HCT116 (cell line): ENCODE data around the gene CHST8. TPM values are rescaled to one million over a fixed set of nuclear protein-coding genes. Genes with fewer than 3 reads are reported as not detected.

Experiments
- ATAC-seq: fragments of 200-7000 bp; cut with Tn5 transposase; 2 replicates; pipeline ENCODE4 v1.9.1; 2020; ENCODE audit warnings: mild to moderate bottlenecking, moderate library complexity
- BruUV-seq: library from RNA; stranded (reverse); fragments of 400-500 nt; replicated peaks from 2 replicates; lab custom pipeline; 2021; lab: Mats Ljungman, UMichigan
- CTCF ChIA-PET: fragments of 300-600 bp; sonication (Branson Sonifier 250); formaldehyde crosslinking; loops from one replicate; lab custom pipeline; 2021; ENCODE audit warnings: antibody characterized with exemption; lab: Charles Lee
- POLR2A ChIA-PET: fragments of 300-600, 350-600 bp; sonication (Branson Sonifier 250); formaldehyde crosslinking; loops from one replicate; lab custom pipeline; 2021; ENCODE audit warnings: antibody characterized with exemption; lab: Charles Lee
- RAD21 ChIA-PET, 2 experiments: fragments of 300-600 bp; sonication (Branson Sonifier 250); formaldehyde crosslinking; loops; one replicate each; lab custom pipeline; 2023; ENCODE audit warnings: low total read pairs in 2 of 2; ENCODE audit not compliant: uncharacterized antibody in 2 of 2, unreplicated experiment in 2 of 2, low non-redundant PET in 1 of 2; lab: Charles Lee
- DNase-seq: peaks from one replicate; pipeline ENCODE4 v3.0.0-alpha.2; 2010; ENCODE audit warnings: low read depth, low spot score
- H2AFZ ChIP-seq: fragments of 200-600 bp; shearing (Covaris generic), sonication (generic); 2 replicates; pipeline ENCODE4 v1.6.1; 2017; ENCODE audit warnings: low read depth, mixed run types, mixed read lengths, antibody characterized with exemption, low read length; ENCODE audit not compliant: poor library complexity, severe bottlenecking
- H3K27ac ChIP-seq: 2 replicates; pipeline ENCODE4 v1.5.1; 2012; ENCODE audit warnings: low read depth, low read length
- H3K27me3 ChIP-seq: fragments of 200-600 bp; sonication (generic); 2 replicates; pipeline ENCODE4 v1.6.1; 2016; ENCODE audit warnings: mixed run types, low read length, mixed read lengths; ENCODE audit not compliant: insufficient read depth
- H3K36me3 ChIP-seq, 2 experiments: fragments of 200-500 bp in 1 of 2; fragments of 200-600 bp in 1 of 2; sonication (Bioruptor generic) in 1 of 2; sonication (generic) in 1 of 2; 2 replicates each; pipeline versions ENCODE4 v1.5.1 to v1.6.1; 2014 to 2016; ENCODE audit warnings: low read length in 2 of 2, inconsistent platforms in 1 of 2, mixed read lengths in 1 of 2, mixed run types in 1 of 2; ENCODE audit not compliant: insufficient read depth in 2 of 2, control insufficient read depth in 1 of 2
- H3K4me1 ChIP-seq, 2 experiments: fragments of 200-600 bp in 1 of 2; sonication (generic) in 1 of 2; 2 replicates each; pipeline versions ENCODE4 v1.5.1 to v1.6.1; 2012 to 2017; ENCODE audit warnings: low read length in 2 of 2, inconsistent platforms in 1 of 2, mild to moderate bottlenecking in 1 of 2, mixed read lengths in 1 of 2, mixed run types in 1 of 2, moderate library complexity in 1 of 2; ENCODE audit not compliant: insufficient read depth in 2 of 2, control insufficient read depth in 1 of 2
- H3K4me2 ChIP-seq: fragments of 200-600 bp; sonication (generic); 2 replicates; pipeline ENCODE4 v1.6.1; 2017; ENCODE audit warnings: mixed run types, low read length, mixed read lengths
- H3K4me3 ChIP-seq, 2 experiments: fragments of 200-600 bp in 1 of 2; sonication (generic) in 1 of 2; replicated peaks in 1 of 2; 2 replicates each; pipeline ENCODE4 v1.5.1; 2011 to 2016; ENCODE audit warnings: low read length in 2 of 2, control low read depth in 1 of 2, low read depth in 1 of 2, mild to moderate bottlenecking in 1 of 2, mixed read lengths in 1 of 2, mixed run types in 1 of 2
- H3K79me2 ChIP-seq: fragments of 200-600 bp; sonication (generic); 2 replicates; pipeline ENCODE4 v1.6.1; 2017; ENCODE audit warnings: mild to moderate bottlenecking, mixed run types, low read length, moderate library complexity, mixed read lengths; ENCODE audit not compliant: insufficient read depth
- H3K9ac ChIP-seq: fragments of 200-600 bp; sonication (generic); 2 replicates; pipeline ENCODE4 v1.6.1; 2016; ENCODE audit warnings: low read length, mixed read lengths
- H3K9me2 ChIP-seq: fragments of 200-600 bp; sonication (generic), shearing (Covaris generic); 2 replicates; pipeline ENCODE4 v1.6.1; 2017; ENCODE audit warnings: mixed run types, mild to moderate bottlenecking, moderate library complexity; ENCODE audit not compliant: insufficient read depth
- H3K9me3 ChIP-seq, 2 experiments: fragments of 200-500 bp in 1 of 2; fragments of 200-600 bp in 1 of 2; sonication (Bioruptor generic) in 1 of 2; sonication (generic) in 1 of 2; 2 replicates each; pipeline ENCODE4 v1.6.1; 2014 to 2017; ENCODE audit warnings: low read length in 2 of 2, mixed read lengths in 2 of 2, inconsistent platforms in 1 of 2, low read depth in 1 of 2, mild to moderate bottlenecking in 1 of 2, mixed run types in 1 of 2, moderate library complexity in 1 of 2; ENCODE audit not compliant: control insufficient read depth in 1 of 2, insufficient read depth in 1 of 2
- H4K20me1 ChIP-seq: fragments of 200-600 bp; sonication (generic), shearing (Covaris generic); 2 replicates; pipeline ENCODE4 v1.6.1; 2017; ENCODE audit warnings: mixed run types, mild to moderate bottlenecking, moderate library complexity; ENCODE audit not compliant: insufficient read depth
- EGR1 ChIP-seq: IDR thresholded peaks from 2 replicates; pipeline ENCODE4 v1.6.1; 2012; ENCODE audit warnings: low read depth
- ELF1 ChIP-seq: IDR thresholded peaks from 2 replicates; pipeline ENCODE4 v1.6.1; 2012; ENCODE audit warnings: low read depth, borderline replicate concordance
- EZH2 ChIP-seq: fragments of 200-600 bp; sonication (generic); IDR thresholded peaks from 2 replicates; pipeline ENCODE4 v1.6.1; 2017; ENCODE audit warnings: antibody characterized with exemption, mixed run types
- EZH2phosphoT487 ChIP-seq: fragments of 200-600 bp; IDR thresholded peaks from 2 replicates; pipeline ENCODE4 v1.6.1; 2018; ENCODE audit warnings: antibody characterized with exemption, borderline replicate concordance
- FOSL1 ChIP-seq: IDR thresholded peaks from 2 replicates; pipeline ENCODE4 v1.6.1; 2012; ENCODE audit warnings: low read depth
- RAD21 ChIP-seq: IDR thresholded peaks from 2 replicates; pipeline ENCODE4 v1.6.1; 2012; ENCODE audit warnings: low read depth, mild to moderate bottlenecking
- SP1 ChIP-seq: IDR thresholded peaks from 2 replicates; pipeline ENCODE4 v1.6.1; 2012; ENCODE audit warnings: low read depth
- SRF ChIP-seq: IDR thresholded peaks from 2 replicates; pipeline ENCODE4 v1.6.1; 2012; ENCODE audit warnings: low read depth
- YY1 ChIP-seq: IDR thresholded peaks from 2 replicates; pipeline ENCODE4 v1.6.1; 2011; ENCODE audit warnings: low read length, low read depth, moderate library complexity, mild to moderate bottlenecking; ENCODE audit not compliant: insufficient replicate concordance; ENCODE audit errors: extremely low read depth
- ZFX ChIP-seq: fragments of 450-650 bp; IDR thresholded peaks from 2 replicates; pipeline ENCODE4 v1.6.1; 2017
- intact Hi-C: fragments of 100-400 bp; cut with micrococcal nuclease; formaldehyde crosslinking; loops from 2 replicates; pipeline ENCODE4 v1.10.0; 2022
- total RNA-seq: library from RNA; stranded (reverse); gene quantifications from one replicate; pipeline ENCODE4 v1.2.1, GENCODE V29; 2021; ENCODE audit not compliant: unreplicated experiment
- TF ChIP-seq, protein P1 (sequence below): IDR thresholded peaks from 2 replicates; pipeline ENCODE4 v1.6.1; 2012; ENCODE audit warnings: low read depth

The CHST8 gene
- total RNA-seq, 1 experiment from 2014 or later = not detected

DNA sequence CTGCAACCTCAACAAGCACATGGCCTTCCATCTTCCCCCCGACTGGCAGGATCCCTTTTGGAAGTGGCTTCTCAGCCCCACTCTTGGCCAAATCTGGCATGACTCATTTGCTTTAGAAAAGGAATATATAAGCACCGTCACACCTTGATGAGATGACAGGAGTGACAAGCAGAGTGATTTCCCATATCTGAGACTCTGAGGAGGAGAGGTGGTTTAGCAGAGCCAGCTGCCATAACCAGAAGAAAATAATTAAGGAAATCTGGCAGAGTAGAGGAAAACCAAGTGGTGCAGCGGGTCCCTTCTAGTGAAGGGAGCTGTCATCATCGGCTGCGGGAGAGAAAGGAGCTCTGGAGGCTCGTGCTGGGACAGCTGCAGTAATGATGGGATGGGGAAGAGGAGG, 147.5 kb downstream of the CHST8 start (continued):
- TF ChIP-seq ZFX (no peak), EGR1 (no peak)

DNA sequence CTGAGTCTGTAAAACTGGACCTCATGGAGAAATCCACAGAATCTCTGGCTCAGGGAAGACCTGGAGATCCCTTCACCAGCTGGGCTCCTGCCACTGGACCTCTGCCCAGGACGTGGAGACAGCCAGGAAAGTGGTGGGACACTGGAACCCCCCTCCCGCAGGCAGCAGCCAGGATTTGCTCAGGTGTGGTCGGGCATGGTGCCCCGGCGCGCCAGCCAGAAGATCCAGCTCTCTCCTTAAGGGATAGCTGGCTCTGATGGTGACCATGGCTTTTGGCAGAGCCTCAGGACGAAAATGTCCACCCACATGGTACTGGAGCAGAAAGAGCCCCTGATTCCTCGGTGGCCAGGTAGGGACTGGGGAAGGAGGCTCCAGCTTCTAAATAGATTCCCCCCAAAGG, 148.4 kb downstream of the CHST8 start:
- Histone ChIP-seq H2AFZ (no peak overlapping the region), H3K4me3 (no peak overlapping the region), H3K27ac (no peak overlapping the region), H3K36me3 (no peaks in the 10 kb centered on the region), H3K4me1 (no peaks in the 10 kb centered on the region), H3K9ac (no peak overlapping the region), H3K79me2 (no peaks in the 10 kb centered on the region), H3K4me2 (no peak overlapping the region), H3K27me3 (peaks cover 20% of the 10 kb centered on the region), H3K9me3 (no peaks in the 10 kb centered on the region), H4K20me1 (no peaks in the 10 kb centered on the region), H3K9me2 (no peaks in the 10 kb centered on the region)
- ChIA-PET CTCF (interaction anchor here (1.5 to 6.1 kb wide), 4 partner anchors 338 to 354 kb away, joined by 3 to 52 read pairs (median 36); no protein-coding TSS in a partner anchor), POLR2A (no interaction called here), RAD21 (no interaction called here)
- ATAC-seq = no peak
- no TSS peak for BruUV-seq
- no peak for DNase-seq
- intact Hi-C loops = loop anchor here (5.0 to 10.0 kb wide), 2 partner anchors 353 to 645 kb away; no protein-coding TSS in a partner anchor
- TF ChIP-seq SP1 (no peak), EZH2phosphoT487 (no peak), ZFX (no peak), FOSL1 (no peak), ELF1 (no peak), YY1 (no peak), RAD21 (no peak), SRF (no peak), EZH2 (no peak)
- TF ChIP-seq, protein P1, sequence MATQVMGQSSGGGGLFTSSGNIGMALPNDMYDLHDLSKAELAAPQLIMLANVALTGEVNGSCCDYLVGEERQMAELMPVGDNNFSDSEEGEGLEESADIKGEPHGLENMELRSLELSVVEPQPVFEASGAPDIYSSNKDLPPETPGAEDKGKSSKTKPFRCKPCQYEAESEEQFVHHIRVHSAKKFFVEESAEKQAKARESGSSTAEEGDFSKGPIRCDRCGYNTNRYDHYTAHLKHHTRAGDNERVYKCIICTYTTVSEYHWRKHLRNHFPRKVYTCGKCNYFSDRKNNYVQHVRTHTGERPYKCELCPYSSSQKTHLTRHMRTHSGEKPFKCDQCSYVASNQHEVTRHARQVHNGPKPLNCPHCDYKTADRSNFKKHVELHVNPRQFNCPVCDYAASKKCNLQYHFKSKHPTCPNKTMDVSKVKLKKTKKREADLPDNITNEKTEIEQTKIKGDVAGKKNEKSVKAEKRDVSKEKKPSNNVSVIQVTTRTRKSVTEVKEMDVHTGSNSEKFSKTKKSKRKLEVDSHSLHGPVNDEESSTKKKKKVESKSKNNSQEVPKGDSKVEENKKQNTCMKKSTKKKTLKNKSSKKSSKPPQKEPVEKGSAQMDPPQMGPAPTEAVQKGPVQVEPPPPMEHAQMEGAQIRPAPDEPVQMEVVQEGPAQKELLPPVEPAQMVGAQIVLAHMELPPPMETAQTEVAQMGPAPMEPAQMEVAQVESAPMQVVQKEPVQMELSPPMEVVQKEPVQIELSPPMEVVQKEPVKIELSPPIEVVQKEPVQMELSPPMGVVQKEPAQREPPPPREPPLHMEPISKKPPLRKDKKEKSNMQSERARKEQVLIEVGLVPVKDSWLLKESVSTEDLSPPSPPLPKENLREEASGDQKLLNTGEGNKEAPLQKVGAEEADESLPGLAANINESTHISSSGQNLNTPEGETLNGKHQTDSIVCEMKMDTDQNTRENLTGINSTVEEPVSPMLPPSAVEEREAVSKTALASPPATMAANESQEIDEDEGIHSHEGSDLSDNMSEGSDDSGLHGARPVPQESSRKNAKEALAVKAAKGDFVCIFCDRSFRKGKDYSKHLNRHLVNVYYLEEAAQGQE = no peak
